ENCODE measurements around the gene MS4A8. TPM values are rescaled to one million over a fixed set of nuclear protein-coding genes. Genes with fewer than 3 reads are reported as not detected.

MS4A8 gene
- total RNA-seq, 2 experiments from 2014 or later, result not detected

DNA sequence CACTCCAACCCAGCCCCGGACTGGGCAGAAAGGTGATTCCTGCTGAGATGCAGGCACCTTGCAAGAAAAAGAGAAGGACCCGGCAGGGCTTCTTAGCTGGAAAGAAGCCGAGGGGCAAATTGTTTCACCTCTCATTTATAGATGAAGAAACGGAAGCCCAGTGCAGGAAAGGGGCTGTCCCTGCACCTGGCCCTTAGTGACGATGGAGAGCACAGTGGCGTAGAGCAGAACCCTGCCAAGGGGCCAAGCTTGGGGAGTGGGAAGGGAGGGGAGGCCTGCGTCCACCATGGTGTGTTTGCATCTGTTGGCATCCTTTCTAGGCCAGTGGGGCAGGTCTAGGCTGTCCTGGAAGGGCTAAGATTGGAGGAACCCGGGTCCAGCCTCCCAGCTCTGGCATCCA, 49.4 kb downstream of the MS4A8 start:
- DNase-seq (no peak), ATAC-seq (ENCODE audit: poor library complexity) (no peak)
- Histone ChIP-seq H3K27ac (ENCODE audit: low read depth in 1 of 2, low read length in 2 of 2) (no peak overlapping the region), H3K4me1 (ENCODE audit: insufficient read depth, low read length) (no peaks in the 10 kb centered on the region), H3K36me3 (ENCODE audit: insufficient read depth, low read length) (no peaks in the 10 kb centered on the region), H3K27me3 (ENCODE audit: control insufficient read depth in 1 of 2, insufficient read depth in 2 of 2, low read length in 2 of 2) (peaks cover 5 to 6% of the 10 kb centered on the region in 2 experiments), H3K9me3 (ENCODE audit: control insufficient read depth in 1 of 2, insufficient read depth in 1 of 2, low read length in 2 of 2) (no peaks in the 10 kb centered on the region), H3K4me3 (ENCODE audit: low read length) (no peak overlapping the region)
- CTCF ChIA-PET, result no interaction called here
- Mint-ChIP-seq H3K36me3 (ENCODE audit: low read depth) (no peaks in the 10 kb centered on the region), H3K4me3 (no peak overlapping the region), H3K27ac (no peak overlapping the region), H3K27me3 (peaks cover 43% of the 10 kb centered on the region), H3K4me1 (ENCODE audit: low read depth) (no peaks in the 10 kb centered on the region), H3K9me3 (peaks cover 2% of the 10 kb centered on the region)
- TF ChIP-seq, protein P1, sequence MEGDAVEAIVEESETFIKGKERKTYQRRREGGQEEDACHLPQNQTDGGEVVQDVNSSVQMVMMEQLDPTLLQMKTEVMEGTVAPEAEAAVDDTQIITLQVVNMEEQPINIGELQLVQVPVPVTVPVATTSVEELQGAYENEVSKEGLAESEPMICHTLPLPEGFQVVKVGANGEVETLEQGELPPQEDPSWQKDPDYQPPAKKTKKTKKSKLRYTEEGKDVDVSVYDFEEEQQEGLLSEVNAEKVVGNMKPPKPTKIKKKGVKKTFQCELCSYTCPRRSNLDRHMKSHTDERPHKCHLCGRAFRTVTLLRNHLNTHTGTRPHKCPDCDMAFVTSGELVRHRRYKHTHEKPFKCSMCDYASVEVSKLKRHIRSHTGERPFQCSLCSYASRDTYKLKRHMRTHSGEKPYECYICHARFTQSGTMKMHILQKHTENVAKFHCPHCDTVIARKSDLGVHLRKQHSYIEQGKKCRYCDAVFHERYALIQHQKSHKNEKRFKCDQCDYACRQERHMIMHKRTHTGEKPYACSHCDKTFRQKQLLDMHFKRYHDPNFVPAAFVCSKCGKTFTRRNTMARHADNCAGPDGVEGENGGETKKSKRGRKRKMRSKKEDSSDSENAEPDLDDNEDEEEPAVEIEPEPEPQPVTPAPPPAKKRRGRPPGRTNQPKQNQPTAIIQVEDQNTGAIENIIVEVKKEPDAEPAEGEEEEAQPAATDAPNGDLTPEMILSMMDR (IDR thresholded peaks at IDR 0.05), result no peak
- intact Hi-C loops (cut with DNase I, micrococcal nuclease), result no loop called here
- POLR2A ChIA-PET, result no interaction called here

DNA sequence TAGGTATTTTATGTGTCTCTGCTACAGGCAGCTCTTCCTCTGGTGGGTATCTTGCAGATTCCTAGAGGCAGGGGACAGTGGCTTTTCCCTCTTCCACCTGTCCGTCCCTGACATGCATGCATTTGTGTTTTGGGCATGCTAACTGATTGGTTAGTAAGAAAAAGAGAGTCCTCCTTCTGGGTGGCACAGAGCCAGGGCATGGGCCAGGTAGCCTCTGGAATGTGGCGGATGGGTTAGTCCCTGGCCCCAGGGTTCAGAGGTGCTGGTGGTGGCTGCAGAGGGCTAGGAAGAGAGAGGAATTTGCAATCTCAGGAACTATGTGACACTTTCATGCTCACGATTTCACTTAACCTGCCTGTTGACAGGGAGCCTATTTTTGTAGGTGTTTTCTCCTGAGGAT, 51.5 kb downstream of the MS4A8 start:
- TF ChIP-seq, protein P1 (IDR thresholded peaks at IDR 0.05), result no peak
- H3K27me3 ChIP-seq (ENCODE audit: control insufficient read depth in 1 of 2, insufficient read depth in 2 of 2, low read length in 2 of 2), result peaks cover 5 to 6% of the 10 kb centered on the region in 2 experiments
- ChIA-PET CTCF (no interaction called here), POLR2A (no interaction called here)
- H3K9me3 ChIP-seq (ENCODE audit: control insufficient read depth in 1 of 2, insufficient read depth in 1 of 2, low read length in 2 of 2), result no peaks in the 10 kb centered on the region
- no peak overlapping the region for H3K27ac ChIP-seq (ENCODE audit: low read depth in 1 of 2, low read length in 2 of 2)
- ATAC-seq (ENCODE audit: poor library complexity) (no peak), DNase-seq (no peak)
- intact Hi-C loops (cut with DNase I, micrococcal nuclease), result no loop called here
- Mint-ChIP-seq H3K27me3 (peaks cover 36% of the 10 kb centered on the region), H3K4me1 (ENCODE audit: low read depth) (no peaks in the 10 kb centered on the region), H3K9me3 (peaks cover 2% of the 10 kb centered on the region), H3K36me3 (ENCODE audit: low read depth) (no peaks in the 10 kb centered on the region), H3K27ac (no peak overlapping the region), H3K4me3 (no peak overlapping the region)
- H3K4me1 ChIP-seq (ENCODE audit: insufficient read depth, low read length), result no peaks in the 10 kb centered on the region
- no peaks in the 10 kb centered on the region for H3K36me3 ChIP-seq (ENCODE audit: insufficient read depth, low read length)
- no peak overlapping the region for H3K4me3 ChIP-seq (ENCODE audit: low read length)

DNA sequence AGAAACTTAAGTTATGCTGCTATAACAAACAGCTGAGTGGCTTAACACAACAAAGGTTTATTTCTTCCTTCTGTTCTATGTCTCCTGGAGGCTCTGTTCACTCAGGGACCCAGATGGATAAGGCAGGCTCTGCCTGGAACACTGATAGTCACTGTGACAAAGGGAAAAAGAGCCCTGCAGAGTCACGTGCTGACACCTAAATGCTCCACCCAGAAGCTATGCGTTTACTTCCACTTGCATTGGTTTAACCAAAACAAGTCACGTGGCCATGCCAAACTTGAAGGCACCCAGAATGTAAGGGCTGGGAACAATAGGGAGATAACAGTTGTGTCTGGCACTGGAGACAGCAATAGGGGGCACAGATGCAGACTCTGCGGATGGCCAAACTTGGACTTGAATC, 53.9 kb downstream of the MS4A8 start:
- peak in 1 of 14 experiments; percentile 7 for DNase-seq
- no peaks in the 10 kb centered on the region for H3K9me3 Mint-ChIP-seq

More for the DNA sequence above, 53.9 kb downstream of the MS4A8 start:
- no peaks in the 10 kb centered on the region for H3K9me3 ChIP-seq (ENCODE audit: control insufficient read depth in 1 of 2, insufficient read depth in 1 of 2, low read length in 2 of 2)
- no peak for ATAC-seq (ENCODE audit: poor library complexity)
- no peaks in the 10 kb centered on the region for H3K36me3 ChIP-seq (ENCODE audit: insufficient read depth, low read length)
- POLR2A ChIA-PET, result no interaction called here
- Mint-ChIP-seq H3K4me1 (ENCODE audit: low read depth) (no peaks in the 10 kb centered on the region), H3K27ac (no peak overlapping the region), H3K27me3 (peaks cover 53% of the 10 kb centered on the region), H3K36me3 (ENCODE audit: low read depth) (no peaks in the 10 kb centered on the region), H3K4me3 (no peak overlapping the region)
- CTCF ChIA-PET, result interaction anchor here (0.7 kb wide), 1 partner anchor 117 kb away, joined by 3 read pairs; no protein-coding TSS in a partner anchor
- H3K4me3 ChIP-seq (ENCODE audit: low read length), result no peak overlapping the region
- TF ChIP-seq, protein P1 (IDR thresholded peaks at IDR 0.05), result no peak
- H3K27ac ChIP-seq (ENCODE audit: low read depth in 1 of 2, low read length in 2 of 2), result no peak overlapping the region
- peaks cover 8 to 18% of the 10 kb centered on the region in 2 experiments for H3K27me3 ChIP-seq (ENCODE audit: control insufficient read depth in 1 of 2, insufficient read depth in 2 of 2, low read length in 2 of 2)
- no peaks in the 10 kb centered on the region for H3K4me1 ChIP-seq (ENCODE audit: insufficient read depth, low read length)
- intact Hi-C loops (cut with DNase I, micrococcal nuclease), result no loop called here
